GM19239 (cell line): Measurements from ENCODE around the gene LRRC4.
A peak's percentile ranks its signal among the peaks of the same experiment; 100 is the strongest.

Experiments
- DNase-seq: peaks from one replicate; pipeline ENCODE4 v3.0.0; 2011; ENCODE audit warnings: low spot score; ENCODE audit not compliant: insufficient read length
- FAIRE-seq: peaks from 2 replicates; lab custom pipeline; 2011; peaks lifted over from hg19 to GRCh38; lab: Jason Lieb, UNC

LRRC4 gene

GRCh38 chr7:128059143-128059988, 28.1 kb upstream of the LRRC4 start:
- DNase-seq = no peak
- no peak for FAIRE-seq

- FAIRE-seq (no peak), DNase-seq (no peak)
Observed at GRCh38 chr7:128057909-128058308, 26.7 kb upstream of the LRRC4 start.

- FAIRE-seq (no peak), DNase-seq (no peak)
Observed at GRCh38 chr7:128056901-128057300, 25.7 kb upstream of the LRRC4 start.

GRCh38 chr7:128055637-128056036, 24.4 kb upstream of the LRRC4 start:
- no peak for FAIRE-seq
- no peak for DNase-seq

- FAIRE-seq = no peak
- DNase-seq = no peak
Observed at GRCh38 chr7:128054511-128054910, 23.3 kb upstream of the LRRC4 start.

GRCh38 chr7:128053991-128054390, 22.8 kb upstream of the LRRC4 start:
- no peak for DNase-seq
- FAIRE-seq = no peak

GRCh38 chr7:128053023-128053422, 21.8 kb upstream of the LRRC4 start:
- no peak for DNase-seq
- FAIRE-seq = no peak

- DNase-seq (no peak), FAIRE-seq (no peak)
Observed at GRCh38 chr7:128052404-128052803, 21.2 kb upstream of the LRRC4 start.

GRCh38 chr7:128045766-128046165, 14.5 kb upstream of the LRRC4 start:
- no peak for FAIRE-seq
- DNase-seq = no peak

- DNase-seq (no peak), FAIRE-seq (no peak)
Observed at GRCh38 chr7:128045158-128045557, 13.9 kb upstream of the LRRC4 start.

- no peak for FAIRE-seq
Observed at GRCh38 chr7:128044064-128044463, 12.8 kb upstream of the LRRC4 start.

GRCh38 chr7:128042012-128042411, 10.8 kb upstream of the LRRC4 start:
- DNase-seq (no peak), FAIRE-seq (no peak)

More at GRCh38 chr7:128044064-128044463, 12.8 kb upstream of the LRRC4 start:
- no peak for DNase-seq

- no peak for FAIRE-seq
- DNase-seq = no peak
Observed at GRCh38 chr7:128041203-128041602, 10.0 kb upstream of the LRRC4 start.

GRCh38 chr7:128040205-128040604, 9.0 kb upstream of the LRRC4 start:
- no peak for DNase-seq

GRCh38 chr7:128039544-128039953, 8.3 kb upstream of the LRRC4 start:
- no peak for FAIRE-seq
- no peak for DNase-seq

More at GRCh38 chr7:128040205-128040604, 9.0 kb upstream of the LRRC4 start:
- no peak for FAIRE-seq

- FAIRE-seq = no peak
Observed at GRCh38 chr7:128037880-128038619, 6.8 kb upstream of the LRRC4 start.

GRCh38 chr7:128037081-128037480, 5.8 kb upstream of the LRRC4 start:
- DNase-seq = no peak
- no peak for FAIRE-seq

More at GRCh38 chr7:128037880-128038619, 6.8 kb upstream of the LRRC4 start:
- DNase-seq = no peak

- DNase-seq (no peak), FAIRE-seq (peak; percentile 75)
Observed at GRCh38 chr7:128036226-128036940, 5.1 kb upstream of the LRRC4 start.

- no peak for DNase-seq
- peak; percentile 45 for FAIRE-seq
Observed at GRCh38 chr7:128035712-128036111, 4.5 kb upstream of the LRRC4 start.

- no peak for DNase-seq
- FAIRE-seq = peak; percentile 48
Observed at GRCh38 chr7:128034825-128035224, 3.6 kb upstream of the LRRC4 start.

GRCh38 chr7:128033246-128033645, 2.0 kb upstream of the LRRC4 start:
- no peak for DNase-seq
- no peak for FAIRE-seq
